Measurements from ENCODE around the gene PIGK. TPM values are rescaled to one million over a fixed set of nuclear protein-coding genes. Genes with fewer than 3 reads are reported as not detected.

The PIGK gene
- polyA plus RNA-seq, 1 donor (not counting 4 experiments of a cell fraction or from before 2014, with no cell fraction given) = 29.4 TPM

- no peaks in the 10 kb centered on the region for H3K9me3 ChIP-seq (ENCODE audit: control insufficient read depth, low read depth, low read length)
- H3K79me2 ChIP-seq (ENCODE audit: control insufficient read depth, insufficient read depth, low read length) = no peaks in the 10 kb centered on the region
- no peaks in the 10 kb centered on the region for H3K27me3 ChIP-seq (ENCODE audit: control insufficient read depth, extremely low read depth, insufficient read depth, low read length)
- DNase-seq (ENCODE audit: low read depth, low spot score) (no peak), FAIRE-seq (no peak)
- H3K4me1 ChIP-seq (ENCODE audit: control insufficient read depth, extremely low read depth, insufficient read depth, low read length) = peaks cover 3% of the 10 kb centered on the region
- peaks cover 10 to 15% of the 10 kb centered on the region in 2 experiments for H3K36me3 ChIP-seq (ENCODE audit: control insufficient read depth in 2 of 2, extremely low read depth in 1 of 2, insufficient read depth in 2 of 2, low read length in 2 of 2)
- no peak overlapping the region for H3K9ac ChIP-seq (ENCODE audit: control insufficient read depth, extremely low read depth, insufficient read depth, low read length)
- no peak overlapping the region for H3K27ac ChIP-seq (ENCODE audit: control insufficient read depth, insufficient read depth, low read length)
- no peaks in the 10 kb centered on the region for H3K9me1 ChIP-seq (ENCODE audit: control insufficient read depth, extremely low read depth, insufficient read depth, low read length)
- no peak overlapping the region for H3K4me2 ChIP-seq (ENCODE audit: control insufficient read depth, extremely low read depth, insufficient read depth, low read depth, low read length)
- H4K20me1 ChIP-seq (ENCODE audit: control insufficient read depth, extremely low read depth, insufficient read depth, low read length) = no peaks in the 10 kb centered on the region
- H2AFZ ChIP-seq (ENCODE audit: control insufficient read depth, low read length) = no peak overlapping the region
- no peak overlapping the region for H3K4me3 ChIP-seq (ENCODE audit: control insufficient read depth in 2 of 3, extremely low read depth in 1 of 3, insufficient read depth in 2 of 3, low read depth in 1 of 3, low read length in 3 of 3)
- dilution Hi-C loops (cut with MboI; ENCODE audit: extremely low pct_ligation_motif_present, low sequenced_read_pairs) = no loop called here
- TF ChIP-seq CTCF (optimal IDR thresholded peaks at IDR 0.05 in 1 of 3, IDR thresholded peaks at IDR 0.05 in 1 of 3, conservative IDR thresholded peaks at IDR 0.05 in 1 of 3; ENCODE audit: extremely low read depth in 1 of 3, insufficient read depth in 2 of 3, low read length in 3 of 3) = no peak
- TF ChIP-seq EZH2 (IDR thresholded peaks at IDR 0.05; ENCODE audit: low read length) = no peak
Observed at GRCh38 chr1:77051425-77051824, 167.8 kb downstream of the PIGK start.

GRCh38 chr1:77048615-77049005, 170.6 kb downstream of the PIGK start:
- no peaks in the 10 kb centered on the region for H4K20me1 ChIP-seq (ENCODE audit: control insufficient read depth, extremely low read depth, insufficient read depth, low read length)
- no peak overlapping the region for H3K27ac ChIP-seq (ENCODE audit: control insufficient read depth, insufficient read depth, low read length)
- no peaks in the 10 kb centered on the region for H3K79me2 ChIP-seq (ENCODE audit: control insufficient read depth, insufficient read depth, low read length)
- no peak overlapping the region for H3K4me2 ChIP-seq (ENCODE audit: control insufficient read depth, extremely low read depth, insufficient read depth, low read depth, low read length)
- no peak overlapping the region for H3K4me3 ChIP-seq (ENCODE audit: control insufficient read depth in 2 of 3, extremely low read depth in 1 of 3, insufficient read depth in 2 of 3, low read depth in 1 of 3, low read length in 3 of 3)
- no peaks in the 10 kb centered on the region for H3K9me3 ChIP-seq (ENCODE audit: control insufficient read depth, low read depth, low read length)
- peaks cover 11 to 13% of the 10 kb centered on the region in 2 experiments for H3K36me3 ChIP-seq (ENCODE audit: control insufficient read depth in 2 of 2, extremely low read depth in 1 of 2, insufficient read depth in 2 of 2, low read length in 2 of 2)
- TF ChIP-seq CTCF (optimal IDR thresholded peaks at IDR 0.05 in 1 of 3, IDR thresholded peaks at IDR 0.05 in 1 of 3, conservative IDR thresholded peaks at IDR 0.05 in 1 of 3; ENCODE audit: extremely low read depth in 1 of 3, insufficient read depth in 2 of 3, low read length in 3 of 3) (no peak), EZH2 (IDR thresholded peaks at IDR 0.05; ENCODE audit: low read length) (no peak)
- H3K9me1 ChIP-seq (ENCODE audit: control insufficient read depth, extremely low read depth, insufficient read depth, low read length) = peaks cover 2% of the 10 kb centered on the region
- H3K9ac ChIP-seq (ENCODE audit: control insufficient read depth, extremely low read depth, insufficient read depth, low read length) = no peak overlapping the region
- DNase-seq (ENCODE audit: low read depth, low spot score) (no peak), FAIRE-seq (no peak)
- no peaks in the 10 kb centered on the region for H3K27me3 ChIP-seq (ENCODE audit: control insufficient read depth, extremely low read depth, insufficient read depth, low read length)
- dilution Hi-C loops (cut with MboI; ENCODE audit: extremely low pct_ligation_motif_present, low sequenced_read_pairs) = no loop called here
- no peak overlapping the region for H2AFZ ChIP-seq (ENCODE audit: control insufficient read depth, low read length)
- H3K4me1 ChIP-seq (ENCODE audit: control insufficient read depth, extremely low read depth, insufficient read depth, low read length) = peaks cover 3% of the 10 kb centered on the region

Data from keratinocyte (primary cell).